VCaP (cell line): Measurements from ENCODE around the gene UGT1A1.

Source experiments
- H3K27ac ChIP-seq: fragments of 450-650 bp; 2 replicates; pipeline ENCODE4 v1.5.1; 2017
- CTCF ChIP-seq: fragments of 450-650 bp; conservative IDR thresholded peaks from 2 replicates; pipeline ENCODE4 v1.5.1; 2017; ENCODE audit warnings: mild to moderate bottlenecking, moderate library complexity

Gene UGT1A1

GRCh38 chr2:233779722-233780121 is 19.7 kb downstream of the UGT1A1 start:
- H3K27ac ChIP-seq = no peak overlapping the region
- no peak for TF ChIP-seq CTCF

DNA sequence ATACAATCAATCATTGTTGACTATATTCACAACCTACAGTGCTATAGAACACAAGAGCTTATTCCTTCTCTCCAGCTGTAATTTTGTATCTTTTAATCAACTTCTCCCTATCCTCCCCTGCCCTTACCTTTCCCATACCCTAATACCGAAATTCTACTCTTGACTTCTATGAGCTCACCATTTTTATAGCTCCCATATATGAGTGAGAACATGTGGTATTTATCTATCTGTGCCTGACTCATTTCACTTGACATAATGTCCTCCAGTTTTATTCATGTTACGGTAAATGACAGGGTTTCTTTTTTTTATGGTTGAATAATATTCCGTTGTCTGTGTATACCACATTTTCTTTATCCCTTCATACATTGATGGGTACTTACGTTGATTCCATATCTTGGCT is 20.7 kb downstream of the UGT1A1 start:
- no peak overlapping the region for H3K27ac ChIP-seq
- no peak for TF ChIP-seq CTCF

DNA sequence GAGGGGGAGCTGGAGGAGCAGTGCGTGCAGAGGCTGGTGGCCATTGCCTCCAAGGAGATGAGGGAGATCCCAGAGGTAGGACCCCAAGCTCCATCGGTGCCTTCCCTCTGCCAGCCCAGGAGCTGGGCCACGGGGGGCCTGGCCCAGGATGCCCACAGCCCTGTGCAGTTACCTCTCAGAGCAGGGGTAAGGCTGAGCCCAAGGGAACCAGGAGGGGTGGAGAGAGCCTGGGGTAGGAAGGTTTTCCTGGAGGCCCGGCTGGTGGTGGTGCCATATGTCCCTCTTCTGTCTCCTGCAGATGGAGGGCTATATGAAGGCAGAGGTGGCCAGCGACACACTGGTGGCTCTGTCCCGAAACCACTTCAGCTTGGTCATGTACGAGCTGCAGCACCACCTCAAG is 29.5 kb downstream of the UGT1A1 start:
- no peak overlapping the region for H3K27ac ChIP-seq
- no peak for TF ChIP-seq CTCF

DNA sequence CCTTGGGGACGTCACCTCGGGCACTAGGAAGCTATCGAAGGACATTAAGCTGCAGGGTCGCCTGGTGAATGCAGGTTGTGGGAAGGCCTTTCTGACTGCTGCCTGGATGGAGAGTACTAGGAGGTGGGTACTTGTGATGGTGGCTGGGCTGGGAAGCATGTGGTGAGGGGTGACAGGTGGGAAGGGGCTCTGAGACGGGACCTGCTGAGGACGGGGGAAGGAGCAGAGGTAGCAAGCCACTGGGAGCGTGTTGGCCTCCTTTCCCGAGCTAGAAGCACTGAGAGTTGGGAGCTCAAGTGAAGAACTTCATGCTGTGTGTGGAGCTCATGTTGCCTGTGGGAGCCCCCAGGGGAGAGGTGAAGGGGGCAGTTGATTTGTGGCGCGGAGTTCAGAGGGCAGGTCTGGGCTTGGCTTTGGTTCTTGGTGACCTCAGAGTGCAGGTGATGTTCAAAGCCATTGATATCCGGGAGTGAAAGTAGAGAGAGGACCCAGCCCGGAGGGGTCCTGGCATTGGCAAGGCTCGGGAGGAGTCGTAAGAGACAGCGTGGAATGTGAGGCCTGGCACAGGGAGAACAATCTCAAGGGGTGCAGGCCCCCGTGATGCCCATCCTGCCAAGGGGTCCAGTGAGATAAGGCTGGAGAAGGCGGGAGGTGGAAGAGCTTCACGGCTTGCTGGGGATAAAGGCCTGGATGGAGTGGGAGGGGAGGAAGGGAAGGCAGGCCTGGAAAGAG is 31.2 kb downstream of the UGT1A1 start:
- TF ChIP-seq CTCF = no peak
- no peak overlapping the region for H3K27ac ChIP-seq

GRCh38 chr2:233791883-233792329 is 31.8 kb downstream of the UGT1A1 start:
- TF ChIP-seq CTCF = no peak
- H3K27ac ChIP-seq = no peak overlapping the region

DNA sequence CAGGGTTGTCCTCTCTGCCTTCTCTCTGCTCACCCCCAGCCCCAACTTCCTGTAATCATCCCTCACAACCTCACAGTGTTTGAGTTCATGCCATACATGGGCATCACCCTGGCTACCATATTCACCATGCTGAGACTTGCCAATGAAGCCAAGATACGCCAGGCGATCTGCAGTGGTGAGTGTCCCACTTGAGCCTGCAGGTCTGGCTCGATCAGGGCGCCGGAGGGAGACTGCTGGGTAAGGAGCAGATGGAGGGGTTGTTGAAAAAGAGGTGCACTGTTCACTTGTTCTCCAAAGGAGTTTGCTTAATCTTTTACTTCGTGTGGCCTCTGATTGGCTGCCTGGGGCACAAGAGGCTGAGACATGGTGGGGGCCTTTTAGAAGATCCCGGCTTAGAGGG is 32.6 kb downstream of the UGT1A1 start:
- no peak for TF ChIP-seq CTCF
- H3K27ac ChIP-seq = no peak overlapping the region

- no peak for TF ChIP-seq CTCF
Measured at GRCh38 chr2:233793465-233794127, 33.5 kb downstream of the UGT1A1 start.

More at GRCh38 chr2:233793465-233794127, 33.5 kb downstream of the UGT1A1 start:
- no peak overlapping the region for H3K27ac ChIP-seq
